D721Med (cell line): Measurements from ENCODE around the gene SP2.

ENCODE experiments used
- DNase-seq: peaks from one replicate; pipeline ENCODE4 v3.0.0; 2011; ENCODE audit warnings: low spot score; ENCODE audit not compliant: insufficient read length
- FAIRE-seq: peaks from 2 replicates; lab custom pipeline; 2011; peaks lifted over from hg19 to GRCh38; lab: Jason Lieb, UNC
- CTCF ChIP-seq: IDR thresholded peaks from 2 replicates; pipeline ENCODE4 v1.5.1; 2012; ENCODE audit warnings: mild to moderate bottlenecking, control low read depth; ENCODE audit not compliant: insufficient read depth; ENCODE audit errors: missing control alignments

SP2 gene

GRCh38 chr17:47952171-47953021 lies 56.4 kb downstream of the SP2 start:
- DNase-seq (no peak), FAIRE-seq (no peak)
- TF ChIP-seq CTCF: no peak

GRCh38 chr17:47953909-47954308 lies 57.9 kb downstream of the SP2 start:
- FAIRE-seq (no peak), DNase-seq (no peak)
- no peak for TF ChIP-seq CTCF

GRCh38 chr17:47955497-47956461 lies 59.7 kb downstream of the SP2 start:
- no peak for TF ChIP-seq CTCF
- DNase-seq (no peak), FAIRE-seq (no peak)

DNA sequence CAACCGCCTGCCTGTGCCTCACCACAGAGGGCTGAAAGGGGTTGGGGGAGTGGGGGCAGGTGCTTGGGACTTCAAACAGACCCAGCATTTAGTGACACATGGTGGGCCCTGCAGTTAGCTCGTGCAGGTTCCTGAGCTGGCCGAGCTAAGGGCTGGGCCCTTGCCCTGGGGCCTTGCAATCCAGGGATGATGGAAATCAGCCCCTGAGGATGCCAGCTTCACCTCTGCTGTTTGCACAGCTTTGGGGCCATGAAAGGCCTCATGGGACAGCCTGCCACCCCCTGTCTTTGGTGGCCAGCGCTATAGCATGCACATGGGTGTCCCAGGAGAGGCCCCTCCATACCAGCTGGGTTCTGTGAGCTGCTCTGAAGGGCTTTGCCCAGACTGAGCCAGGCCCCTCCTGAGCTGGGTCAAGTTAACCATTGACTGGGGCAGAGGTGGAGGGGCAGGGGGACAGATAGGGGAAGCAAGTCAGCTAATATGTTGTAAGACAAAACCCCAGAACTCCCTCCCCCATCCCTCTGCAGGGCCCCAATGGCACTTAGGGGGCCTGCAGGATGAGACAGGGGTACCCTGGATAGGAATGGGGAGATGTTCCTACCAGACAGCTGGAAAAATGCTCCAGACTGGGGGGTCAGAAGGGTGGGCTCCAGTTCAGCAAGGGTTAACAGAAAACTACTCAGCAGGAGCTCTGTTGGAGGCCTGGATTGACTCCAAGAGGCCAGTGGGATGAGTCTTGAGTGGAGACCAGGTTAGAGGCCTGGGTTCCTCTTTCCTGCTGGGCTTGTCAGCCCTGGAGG lies 61.0 kb downstream of the SP2 start:
- no peak for TF ChIP-seq CTCF
- FAIRE-seq (no peak), DNase-seq (no peak)

DNA sequence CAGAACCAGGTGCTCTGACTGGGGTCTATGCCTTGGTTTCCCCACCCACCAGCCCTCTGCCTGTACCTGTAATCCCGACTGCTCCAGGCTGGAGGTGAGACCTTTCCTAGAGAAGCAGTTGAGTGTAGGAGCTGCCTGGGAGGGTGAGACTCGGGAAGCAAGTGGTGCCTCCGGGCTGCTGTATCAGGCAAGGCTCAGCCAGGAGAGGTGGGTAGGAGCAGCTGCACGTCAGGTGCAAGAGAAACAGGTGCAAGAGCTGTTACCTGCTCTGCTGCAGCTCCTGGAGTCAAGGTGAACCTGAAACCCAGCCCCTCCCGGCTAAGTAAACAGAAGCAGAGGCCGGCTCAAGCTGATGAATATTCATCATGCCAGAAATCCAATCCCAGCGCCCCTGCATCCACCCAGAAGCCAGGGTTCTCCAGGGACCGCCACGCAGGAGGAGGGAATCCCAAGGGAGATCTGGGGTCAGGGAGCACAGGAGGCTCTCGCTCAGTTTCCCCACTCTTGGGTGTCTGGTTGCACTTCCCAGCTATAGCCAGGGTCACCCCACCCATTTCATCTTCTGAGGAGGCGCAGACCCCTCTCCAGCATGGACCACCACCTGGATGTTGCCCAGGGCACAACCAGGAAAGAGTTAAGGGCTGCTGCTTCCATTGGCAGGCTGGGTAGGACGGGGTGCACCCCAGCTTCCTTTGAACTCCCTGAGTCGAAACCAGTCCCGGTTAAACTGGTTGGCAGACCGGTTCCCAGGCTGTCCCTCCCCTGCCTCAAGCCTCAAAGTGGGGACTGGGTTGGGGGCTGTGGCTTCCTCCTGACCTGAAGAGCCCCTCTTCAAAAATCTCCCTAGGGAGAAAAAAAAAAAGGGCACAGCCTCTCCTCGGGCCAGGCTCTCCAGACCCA lies 61.8 kb downstream of the SP2 start, which contains the start of gene PRR15L:
Gene PRR15L, minus strand, starts transcription at position 293 of the 900 bp plus-strand sequence. CDS start 4,649 bp downstream, outside the sequence.
- DNase-seq (no peak), FAIRE-seq (no peak)
- no peak for TF ChIP-seq CTCF
